ENCODE data around the gene DPAGT1.
"Not testable (repeated sequence)": the region's sequence is repeated elsewhere in the genome, so short reads cannot be mapped to it uniquely, and the experiment has no call there.

DPAGT1 gene

GRCh38 chr11:119062779-119063178 lies 38.9 kb downstream of the DPAGT1 start:
- no peak for DNase-seq (ENCODE audit: low spot score)
- TF ChIP-seq, protein P1, sequence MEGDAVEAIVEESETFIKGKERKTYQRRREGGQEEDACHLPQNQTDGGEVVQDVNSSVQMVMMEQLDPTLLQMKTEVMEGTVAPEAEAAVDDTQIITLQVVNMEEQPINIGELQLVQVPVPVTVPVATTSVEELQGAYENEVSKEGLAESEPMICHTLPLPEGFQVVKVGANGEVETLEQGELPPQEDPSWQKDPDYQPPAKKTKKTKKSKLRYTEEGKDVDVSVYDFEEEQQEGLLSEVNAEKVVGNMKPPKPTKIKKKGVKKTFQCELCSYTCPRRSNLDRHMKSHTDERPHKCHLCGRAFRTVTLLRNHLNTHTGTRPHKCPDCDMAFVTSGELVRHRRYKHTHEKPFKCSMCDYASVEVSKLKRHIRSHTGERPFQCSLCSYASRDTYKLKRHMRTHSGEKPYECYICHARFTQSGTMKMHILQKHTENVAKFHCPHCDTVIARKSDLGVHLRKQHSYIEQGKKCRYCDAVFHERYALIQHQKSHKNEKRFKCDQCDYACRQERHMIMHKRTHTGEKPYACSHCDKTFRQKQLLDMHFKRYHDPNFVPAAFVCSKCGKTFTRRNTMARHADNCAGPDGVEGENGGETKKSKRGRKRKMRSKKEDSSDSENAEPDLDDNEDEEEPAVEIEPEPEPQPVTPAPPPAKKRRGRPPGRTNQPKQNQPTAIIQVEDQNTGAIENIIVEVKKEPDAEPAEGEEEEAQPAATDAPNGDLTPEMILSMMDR (IDR thresholded peaks at IDR 0.05; ENCODE audit: extremely low read depth, missing control alignments): no peak

GRCh38 chr11:119061256-119061655 lies 40.4 kb downstream of the DPAGT1 start:
- TF ChIP-seq, protein P1 (IDR thresholded peaks at IDR 0.05; ENCODE audit: extremely low read depth, missing control alignments): no peak

DNA sequence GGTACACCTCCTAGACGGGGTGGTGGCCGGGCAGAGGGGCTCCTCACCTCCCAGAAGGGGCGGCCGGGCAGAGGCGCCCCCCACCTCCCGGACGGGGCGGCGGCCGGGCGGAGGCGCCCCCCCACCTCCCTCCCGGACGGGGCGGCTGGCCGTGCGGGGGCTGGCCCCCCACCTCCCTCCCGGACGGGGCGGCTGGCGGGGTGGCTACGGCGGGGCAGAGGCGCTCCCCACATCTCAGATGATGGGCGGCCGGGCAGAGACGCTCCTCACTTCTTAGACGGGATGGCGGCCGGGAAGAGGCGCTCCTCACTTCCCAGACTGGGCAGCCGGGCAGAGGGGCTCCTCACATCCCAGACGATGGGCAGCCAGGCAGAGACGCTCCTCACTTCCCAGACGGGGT lies 42.5 kb downstream of the DPAGT1 start:
- not testable (repeated sequence) for DNase-seq (ENCODE audit: low spot score)

More at GRCh38 chr11:119061256-119061655, 40.4 kb downstream of the DPAGT1 start:
- DNase-seq (ENCODE audit: low spot score): no peak

- TF ChIP-seq, protein P1 (IDR thresholded peaks at IDR 0.05; ENCODE audit: extremely low read depth, missing control alignments): no peak
- DNase-seq (ENCODE audit: low spot score): peak; percentile 100
Observed at GRCh38 chr11:119057000-119057769, 44.5 kb downstream of the DPAGT1 start, which contains the start of gene HYOU1. HYOU1 (minus strand) TSS chr11:119057205; CDS start chr11:119056160, 1,045 bp downstream.

- peak; percentile 47 for DNase-seq (ENCODE audit: low spot score)
Observed at GRCh38 chr11:119056421-119056999, 45.1 kb downstream of the DPAGT1 start.

GRCh38 chr11:119055901-119056300 lies 45.8 kb downstream of the DPAGT1 start:
- no peak for DNase-seq (ENCODE audit: low spot score)
- TF ChIP-seq, protein P1 (IDR thresholded peaks at IDR 0.05; ENCODE audit: extremely low read depth, missing control alignments): no peak

More at GRCh38 chr11:119056421-119056999, 45.1 kb downstream of the DPAGT1 start:
- TF ChIP-seq, protein P1 (IDR thresholded peaks at IDR 0.05; ENCODE audit: extremely low read depth, missing control alignments): no peak

DNA sequence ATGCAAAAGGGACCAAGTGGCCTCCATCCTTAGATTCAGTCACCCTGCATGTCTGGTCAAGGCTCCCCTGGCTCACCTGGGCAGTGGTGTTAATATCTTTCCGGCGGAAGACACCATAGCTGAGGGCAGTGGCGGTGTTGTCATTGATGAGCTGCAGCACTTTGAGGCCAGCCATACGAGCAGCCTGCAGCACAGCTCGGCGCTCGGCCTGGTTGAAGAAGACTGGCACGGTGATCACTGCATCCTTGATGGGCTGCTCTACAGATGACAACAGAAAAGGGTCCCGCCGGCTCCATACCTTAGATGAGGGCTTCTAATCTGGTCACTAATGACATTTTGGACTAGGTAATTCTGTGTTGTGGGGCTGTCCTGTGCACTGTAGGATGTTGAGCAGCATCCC lies 47.2 kb downstream of the DPAGT1 start:
- no peak for DNase-seq (ENCODE audit: low spot score)
- TF ChIP-seq, protein P1 (IDR thresholded peaks at IDR 0.05; ENCODE audit: extremely low read depth, missing control alignments): no peak
